ENCODE results near the gene MLC1. TPM values are rescaled to one million over a fixed set of nuclear protein-coding genes. Genes with fewer than 3 reads are reported as not detected.

The MLC1 gene
- total RNA-seq, 8 experiments from 2014 or later, result 0.10 to 85.3 (median 0.28) TPM

DNA sequence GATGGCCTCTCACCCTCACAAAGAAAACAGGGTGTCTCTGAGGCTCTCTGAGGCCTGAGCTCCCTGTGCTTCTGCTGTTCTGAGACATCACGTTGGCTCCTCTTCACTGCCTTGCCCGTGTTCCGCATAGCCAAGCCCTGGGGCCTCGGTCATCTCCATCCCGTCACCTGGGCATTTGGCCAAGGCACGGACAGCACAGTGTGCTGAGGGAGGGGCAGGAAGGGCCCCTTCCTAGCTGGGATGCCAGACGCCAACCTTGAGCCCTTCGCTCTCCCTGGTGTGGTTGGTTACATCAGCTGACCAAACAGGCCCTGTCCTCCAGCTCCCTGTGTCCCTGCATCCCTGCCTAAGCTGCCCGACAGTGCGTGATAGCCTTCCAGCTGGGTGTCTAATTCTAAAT lies 30.5 kb upstream of the MLC1 start:
- ATAC-seq (replicated peaks in 6 of 8), result peak in 3 of 8 experiments; percentile 23 to 51 (median 47)
- peaks cover 0 to 2% of the 10 kb centered on the region in 2 donors for H3K4me1 ChIP-seq (replicated peaks in 1 of 2)
- H3K27ac ChIP-seq, result no peak overlapping the region
- H3K4me3 ChIP-seq, result no peak overlapping the region
- in situ Hi-C loops (cut with MboI; ENCODE audit: low pct_unique_long_range_greater_than_20kb in 2 of 9, low sequenced_read_pairs in 9 of 9, unreplicated experiment in 9 of 9), result no loop called here
- WGBS, 10 experiments, result 53 to 100% (median 77%) methylated on average over 2 to 7 of the region's 10 CpGs; no CpG with 5 or more reads in 4 of the 10 experiments

DNA sequence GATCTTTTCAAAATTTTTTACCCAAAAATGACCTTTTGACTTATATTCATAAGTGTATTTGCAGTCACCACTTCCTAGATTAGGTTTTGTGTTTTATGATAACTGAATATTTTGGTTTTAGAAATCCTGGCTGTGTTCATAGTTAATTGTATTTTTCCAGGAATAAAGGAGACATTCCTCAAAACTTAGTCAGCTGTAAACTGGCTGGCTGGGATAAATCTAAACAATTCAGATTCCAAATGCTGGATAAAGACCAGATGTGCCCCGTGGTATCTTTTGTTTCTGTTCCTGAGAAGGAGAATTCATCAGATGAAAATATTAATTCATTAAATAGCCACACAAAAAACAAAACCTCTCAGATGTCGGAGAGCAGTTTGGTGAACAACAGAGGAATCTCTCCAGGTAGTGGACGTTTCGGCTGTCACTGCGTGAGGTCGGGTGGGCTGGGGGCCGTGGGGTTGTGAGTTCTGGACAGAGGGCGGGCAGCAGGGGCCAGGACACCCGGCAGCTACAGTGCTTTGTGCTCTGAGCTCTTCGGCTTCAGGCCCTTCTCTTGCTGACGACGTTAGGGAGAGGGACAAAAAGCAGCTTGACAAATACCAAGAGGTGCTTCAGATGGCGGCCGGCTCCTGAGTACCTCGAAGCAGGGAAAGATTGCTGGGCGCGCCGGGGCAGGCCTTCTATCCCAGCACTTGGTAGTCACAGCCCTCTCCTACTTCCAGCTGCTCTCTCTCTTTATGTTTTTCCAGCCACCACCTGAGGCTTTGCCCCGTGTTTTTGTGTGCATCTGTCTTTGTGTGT lies 29.2 kb upstream of the MLC1 start:
- 12 to 75% (median 56%) methylated on average over 1 to 12 of the region's 19 CpGs; no CpG with 5 or more reads in 1 of the 10 experiments for WGBS, 10 experiments
- H3K27ac ChIP-seq, result no peak overlapping the region
- peak in 3 of 8 experiments; percentile 10 to 47 (median 42) for ATAC-seq (replicated peaks in 6 of 8)
- in situ Hi-C loops (cut with MboI; ENCODE audit: low pct_unique_long_range_greater_than_20kb in 2 of 9, low sequenced_read_pairs in 9 of 9, unreplicated experiment in 9 of 9), result no loop called here
- H3K4me3 ChIP-seq, result no peak overlapping the region
- peaks cover 0 to 2% of the 10 kb centered on the region in 2 donors for H3K4me1 ChIP-seq (replicated peaks in 1 of 2)

DNA sequence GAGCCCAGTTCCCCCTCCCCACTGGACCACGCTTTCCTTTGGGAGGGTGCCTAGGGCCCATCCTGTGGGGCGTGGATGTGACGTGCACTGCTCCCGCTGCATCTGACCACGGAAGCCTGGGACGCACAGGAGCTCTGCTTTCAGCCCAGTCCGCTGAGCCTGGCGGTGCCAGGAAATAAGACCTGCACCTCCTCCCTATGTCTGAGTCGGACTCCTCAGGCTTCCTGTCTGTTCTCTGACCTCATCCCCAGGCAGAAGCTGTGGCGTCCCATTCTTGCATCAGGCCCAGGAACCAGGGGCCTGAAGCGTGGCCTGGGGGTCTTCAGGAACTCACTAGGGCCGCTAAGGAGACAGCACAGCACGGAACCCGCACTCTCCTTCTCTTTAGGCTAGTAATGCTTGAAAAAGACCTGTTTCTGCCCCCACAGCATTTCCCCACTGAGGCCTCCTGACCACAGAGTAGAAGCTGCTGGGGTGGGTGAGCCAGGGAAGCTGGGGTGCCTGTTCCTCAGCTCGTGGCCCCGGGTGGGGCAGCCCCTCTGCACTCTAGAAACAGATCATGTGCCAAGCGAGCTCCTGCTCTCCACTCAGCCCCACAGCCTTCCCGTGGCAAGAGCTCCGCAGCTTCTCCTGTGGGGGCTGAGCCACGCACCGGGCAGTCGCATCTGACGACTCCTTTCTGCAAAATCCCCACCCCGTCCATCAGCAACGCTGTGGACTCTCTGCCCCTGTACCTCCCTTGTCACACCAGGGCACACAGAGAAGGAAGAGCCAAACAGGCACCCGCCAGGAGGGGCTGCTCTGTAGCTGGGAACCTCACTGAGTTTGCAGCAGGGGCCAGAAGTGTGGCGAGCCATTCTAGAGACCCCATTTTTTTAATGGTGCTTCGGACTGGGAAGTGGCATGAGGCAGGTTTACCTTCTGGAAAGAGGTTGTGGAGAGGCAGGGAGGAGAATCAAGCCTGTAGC lies 27.2 kb upstream of the MLC1 start:
- ATAC-seq (replicated peaks in 6 of 8), result peak in 6 of 8 experiments; percentile 16 to 87 (median 40)
- H3K27ac ChIP-seq, result no peak overlapping the region
- WGBS, 10 experiments, result 40 to 85% (median 76%) methylated on average over 1 to 14 of the region's 28 CpGs; no CpG with 5 or more reads in 3 of the 10 experiments
- H3K4me1 ChIP-seq (replicated peaks in 1 of 2), result no peaks in the 10 kb centered on the region
- in situ Hi-C loops (cut with MboI; ENCODE audit: low pct_unique_long_range_greater_than_20kb in 2 of 9, low sequenced_read_pairs in 9 of 9, unreplicated experiment in 9 of 9), result no loop called here
- H3K4me3 ChIP-seq, result no peak overlapping the region

DNA sequence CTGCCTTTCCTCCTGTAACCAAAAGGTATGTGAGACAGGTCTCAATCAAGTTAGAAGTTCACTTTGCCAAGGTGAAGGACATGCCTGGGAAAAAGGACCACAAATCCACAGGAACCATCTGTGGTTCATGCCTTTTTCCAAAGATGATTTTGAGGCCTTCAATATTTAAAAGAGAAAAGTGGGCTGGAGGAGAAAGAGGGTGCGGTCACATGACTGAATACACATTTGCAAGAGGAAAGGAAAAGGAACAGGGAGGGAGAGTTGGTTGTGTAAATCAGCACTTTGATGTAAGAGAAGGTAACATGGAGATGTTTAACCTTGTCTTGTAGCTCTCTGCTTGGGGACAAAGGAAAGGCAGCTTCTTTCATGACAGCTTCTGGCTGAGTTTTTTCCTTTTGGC lies 25.8 kb upstream of the MLC1 start:
- peak in 2 of 8 experiments; percentile 35 to 41 for ATAC-seq (replicated peaks in 6 of 8)
- in situ Hi-C loops (cut with MboI; ENCODE audit: low pct_unique_long_range_greater_than_20kb in 2 of 9, low sequenced_read_pairs in 9 of 9, unreplicated experiment in 9 of 9), result no loop called here
- Histone ChIP-seq H3K4me3 (no peak overlapping the region), H3K4me1 (replicated peaks in 1 of 2) (no peaks in the 10 kb centered on the region), H3K27ac (no peak overlapping the region)
- 67 to 100% (median 80%) methylated on average over 1 of the region's 1 CpG; no CpG with 5 or more reads in 5 of the 10 experiments for WGBS, 10 experiments

DNA sequence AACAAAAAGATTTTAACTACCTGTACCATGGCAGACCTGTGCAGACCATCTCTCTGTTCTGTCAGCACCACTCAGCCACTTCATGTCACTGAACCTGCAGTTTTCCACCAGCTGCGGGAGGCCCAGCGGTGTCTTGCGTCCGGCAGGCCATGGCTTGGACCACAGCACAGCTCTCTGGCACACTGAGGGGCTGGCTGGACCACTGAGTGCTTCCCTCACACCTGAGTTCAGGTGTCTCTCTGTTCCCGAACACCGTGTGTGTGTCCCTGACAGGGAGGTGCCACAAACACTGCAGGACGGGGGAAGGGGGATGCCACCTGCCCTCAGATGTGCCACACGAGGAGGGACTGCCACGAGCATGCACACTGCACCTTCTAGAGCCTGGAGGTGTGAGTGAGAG lies 22.3 kb upstream of the MLC1 start:
- no peaks in the 10 kb centered on the region for H3K4me1 ChIP-seq (replicated peaks in 1 of 2)
- ATAC-seq (replicated peaks in 6 of 8), result no peak
- no peak overlapping the region for H3K27ac ChIP-seq
- no peak overlapping the region for H3K4me3 ChIP-seq
- in situ Hi-C loops (cut with MboI; ENCODE audit: low pct_unique_long_range_greater_than_20kb in 2 of 9, low sequenced_read_pairs in 9 of 9, unreplicated experiment in 9 of 9), result no loop called here
- WGBS, 10 experiments, result 35 to 100% (median 98%) methylated on average over 1 to 4 of the region's 9 CpGs; no CpG with 5 or more reads in 2 of the 10 experiments

DNA sequence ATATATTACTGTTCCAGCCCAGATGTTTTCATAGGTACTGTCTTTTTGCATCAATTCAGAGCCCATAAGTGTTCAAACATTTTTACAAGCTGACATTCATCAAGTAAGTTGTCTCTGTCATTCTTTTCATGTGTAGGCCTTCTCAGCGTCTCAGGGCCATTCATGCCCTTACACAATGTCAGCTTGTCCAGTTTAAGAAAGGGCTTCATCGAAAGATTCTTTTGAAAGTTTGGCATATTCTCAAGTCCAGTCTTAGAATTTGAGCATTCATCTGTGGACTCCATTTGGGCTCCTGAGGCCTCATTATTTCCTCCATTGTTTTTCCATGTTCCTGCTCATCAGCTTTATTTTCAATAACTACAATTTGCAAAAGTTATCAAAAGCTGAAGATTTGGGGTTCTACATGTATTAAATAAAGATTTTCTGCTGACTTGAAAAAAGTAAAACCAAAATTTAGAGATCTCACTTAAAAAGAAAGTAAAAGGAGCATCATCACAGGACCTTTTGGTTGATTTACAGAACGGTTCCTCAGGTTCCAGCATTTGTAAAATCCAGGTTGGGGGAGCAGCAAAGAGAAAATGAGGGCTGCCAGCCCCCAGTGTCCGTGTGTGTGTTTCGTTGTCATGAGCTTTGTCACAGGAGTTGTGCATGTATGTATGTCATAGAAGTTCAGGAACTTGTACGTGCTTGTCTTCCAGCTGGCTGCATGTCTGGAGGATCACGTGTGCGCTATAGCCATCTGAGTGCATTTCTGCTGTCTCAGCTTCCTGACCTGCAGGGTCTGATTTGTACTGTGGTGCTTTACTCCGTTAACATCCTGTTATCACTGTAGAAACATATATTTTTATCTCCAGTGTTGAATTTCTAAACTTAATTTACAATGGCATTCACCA lies 20.2 kb upstream of the MLC1 start:
- 41 to 100% (median 74%) methylated on average over 1 to 9 of the region's 9 CpGs for WGBS, 10 experiments
- no peak overlapping the region for H3K4me3 ChIP-seq
- peak in 3 of 8 experiments; percentile 18 to 57 (median 25) for ATAC-seq (replicated peaks in 6 of 8)
- H3K27ac ChIP-seq, result no peak overlapping the region
- in situ Hi-C loops (cut with MboI; ENCODE audit: low pct_unique_long_range_greater_than_20kb in 2 of 9, low sequenced_read_pairs in 9 of 9, unreplicated experiment in 9 of 9), result no loop called here
- H3K4me1 ChIP-seq (replicated peaks in 1 of 2), result no peaks in the 10 kb centered on the region

DNA sequence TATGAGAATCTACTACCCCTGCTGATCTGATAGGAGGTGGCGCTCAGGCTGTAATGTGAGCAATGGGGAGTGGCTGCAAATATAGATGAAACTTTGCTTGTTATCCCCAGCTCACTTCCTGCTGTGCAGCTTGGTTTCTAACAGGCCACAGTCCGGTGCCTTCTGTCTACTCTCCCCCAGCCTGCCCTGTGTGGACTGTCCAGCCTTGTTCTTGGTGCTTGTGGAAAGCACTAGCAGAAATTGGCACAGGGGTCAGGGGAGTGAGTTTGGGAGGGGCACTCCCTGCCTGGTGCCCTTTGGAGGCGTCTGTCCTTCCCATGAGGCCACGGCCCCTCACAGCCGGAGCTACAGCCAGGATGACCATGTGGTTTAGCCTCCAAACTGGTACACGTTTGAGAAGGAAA lies 18.9 kb upstream of the MLC1 start:
- no peak overlapping the region for H3K27ac ChIP-seq
- H3K4me1 ChIP-seq (replicated peaks in 1 of 2), result no peaks in the 10 kb centered on the region
- 33 to 100% (median 57%) methylated on average over 1 to 5 of the region's 6 CpGs; no CpG with 5 or more reads in 3 of the 10 experiments for WGBS, 10 experiments
- in situ Hi-C loops (cut with MboI; ENCODE audit: low pct_unique_long_range_greater_than_20kb in 2 of 9, low sequenced_read_pairs in 9 of 9, unreplicated experiment in 9 of 9), result no loop called here
- peak in 2 of 8 experiments; percentile 26 to 34 for ATAC-seq (replicated peaks in 6 of 8)
- no peak overlapping the region for H3K4me3 ChIP-seq

DNA sequence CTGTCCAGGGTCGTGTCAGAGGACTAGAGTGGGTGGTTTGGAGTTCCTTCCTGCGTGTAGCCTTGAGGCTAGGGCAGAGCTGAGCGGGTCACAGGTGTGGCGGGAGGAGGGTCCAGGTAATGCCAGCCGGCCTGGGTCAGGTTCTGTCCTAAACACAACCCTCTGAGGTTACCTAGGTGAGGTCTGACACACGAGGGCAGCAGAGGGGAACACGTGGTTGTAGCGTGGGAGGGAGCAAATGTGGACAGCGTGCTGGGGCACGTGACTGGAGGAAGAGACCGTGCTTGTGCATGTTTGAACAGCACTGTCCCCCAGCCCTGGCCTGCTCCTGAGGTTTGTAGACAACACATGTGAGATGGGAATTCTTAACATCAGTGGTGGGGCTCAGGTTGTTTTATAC lies 17.7 kb upstream of the MLC1 start:
- Histone ChIP-seq H3K27ac (no peak overlapping the region), H3K4me3 (no peak overlapping the region), H3K4me1 (replicated peaks in 1 of 2) (no peaks in the 10 kb centered on the region)
- in situ Hi-C loops (cut with MboI; ENCODE audit: low pct_unique_long_range_greater_than_20kb in 2 of 9, low sequenced_read_pairs in 9 of 9, unreplicated experiment in 9 of 9), result no loop called here
- 0 to 80% (median 57%) methylated on average over 1 to 7 of the region's 11 CpGs; no CpG with 5 or more reads in 4 of the 10 experiments for WGBS, 10 experiments
- ATAC-seq (replicated peaks in 6 of 8), result peak in 7 of 8 experiments; percentile 35 to 80 (median 69)

DNA sequence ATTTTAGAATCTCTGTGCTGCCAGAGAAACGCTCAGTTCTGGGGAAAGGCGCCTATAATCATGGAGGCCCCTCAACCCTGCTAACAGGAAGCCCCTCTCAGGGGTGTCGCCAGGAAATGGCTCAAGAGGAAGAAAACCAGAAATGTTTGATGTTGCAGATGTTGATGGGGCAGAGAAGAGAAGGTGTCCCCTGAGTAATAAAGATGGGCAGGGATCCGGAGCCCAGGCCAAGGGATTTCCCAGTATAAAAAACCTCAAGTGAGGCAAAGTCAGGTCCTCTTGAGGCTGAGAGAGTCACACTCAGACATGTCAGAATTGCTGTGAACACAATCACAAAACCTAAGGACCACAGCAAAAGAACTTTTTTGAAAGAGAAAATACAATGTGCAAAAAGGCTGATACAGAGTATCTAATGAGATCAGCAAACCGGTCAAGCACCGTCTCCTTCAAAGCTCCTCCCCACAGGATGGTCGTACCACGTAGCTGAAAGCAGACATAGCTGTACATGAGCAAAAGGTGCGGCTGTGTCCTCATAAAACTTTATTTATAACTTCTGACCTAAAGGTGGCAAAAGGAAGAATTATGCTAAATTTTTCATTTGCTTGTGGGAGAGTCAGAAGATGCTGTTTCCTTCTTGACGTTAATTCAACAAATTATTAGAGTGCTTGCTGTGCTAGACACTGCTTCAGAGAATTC lies 16.8 kb upstream of the MLC1 start:
- no peak overlapping the region for H3K27ac ChIP-seq
- no peak for ATAC-seq (replicated peaks in 6 of 8)
- in situ Hi-C loops (cut with MboI; ENCODE audit: low pct_unique_long_range_greater_than_20kb in 2 of 9, low sequenced_read_pairs in 9 of 9, unreplicated experiment in 9 of 9), result no loop called here
- no peaks in the 10 kb centered on the region for H3K4me1 ChIP-seq (replicated peaks in 1 of 2)
- WGBS, 10 experiments, result 19 to 91% (median 65%) methylated on average over 3 to 9 of the region's 10 CpGs; no CpG with 5 or more reads in 1 of the 10 experiments
- no peak overlapping the region for H3K4me3 ChIP-seq

DNA sequence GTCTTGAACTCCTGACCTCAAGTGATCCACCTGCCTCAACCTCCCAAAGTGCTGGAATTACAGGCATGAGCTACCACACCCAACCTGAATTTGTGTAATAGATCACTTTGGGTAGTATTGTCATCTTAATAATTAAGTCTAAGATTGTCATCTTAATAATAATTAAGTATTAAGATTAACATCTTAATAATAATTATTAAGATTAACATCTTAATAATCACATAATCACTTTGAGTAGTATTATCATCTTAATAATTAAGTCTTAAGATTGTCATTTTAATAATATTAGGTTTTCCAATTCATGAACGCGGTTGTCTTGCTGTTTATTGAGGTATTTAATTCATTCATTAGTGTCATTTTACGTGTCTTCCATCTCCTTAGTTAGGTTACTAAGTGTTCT lies 12.8 kb upstream of the MLC1 start:
- no peak overlapping the region for H3K27ac ChIP-seq
- ATAC-seq (replicated peaks in 6 of 8), result no peak
- in situ Hi-C loops (cut with MboI; ENCODE audit: low pct_unique_long_range_greater_than_20kb in 2 of 9, low sequenced_read_pairs in 9 of 9, unreplicated experiment in 9 of 9), result no loop called here
- no peaks in the 10 kb centered on the region for H3K4me1 ChIP-seq (replicated peaks in 1 of 2)
- no peak overlapping the region for H3K4me3 ChIP-seq
- 56 to 96% (median 82%) methylated on average over 2 to 3 of the region's 3 CpGs for WGBS, 10 experiments

DNA sequence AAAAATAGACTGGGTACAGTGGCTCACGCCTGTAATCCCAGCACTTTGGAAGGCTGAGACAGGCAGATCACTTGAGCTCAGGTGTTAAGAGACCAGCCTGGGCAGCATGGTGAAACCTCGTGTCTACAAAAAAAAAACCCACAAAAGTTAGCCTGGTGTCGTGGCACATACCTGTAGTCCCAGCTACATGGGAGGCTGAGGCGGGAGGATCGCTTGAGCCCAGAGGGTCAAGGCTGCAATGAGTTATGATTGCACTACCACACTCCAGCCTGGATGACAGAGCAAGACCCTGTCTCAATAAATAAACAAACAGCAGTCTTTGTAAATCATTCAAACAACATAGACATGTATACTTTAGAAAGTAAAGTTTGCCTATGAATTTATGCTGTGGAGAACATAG lies 7.1 kb upstream of the MLC1 start:
- in situ Hi-C loops (cut with MboI; ENCODE audit: low pct_unique_long_range_greater_than_20kb in 2 of 9, low sequenced_read_pairs in 9 of 9, unreplicated experiment in 9 of 9), result no loop called here
- 20 to 90% (median 70%) methylated on average over 2 to 5 of the region's 5 CpGs; no CpG with 5 or more reads in 1 of the 10 experiments for WGBS, 10 experiments

More for the DNA sequence above, 7.1 kb upstream of the MLC1 start:
- ATAC-seq (replicated peaks in 6 of 8), result no peak
- no peak overlapping the region for H3K4me3 ChIP-seq
- H3K4me1 ChIP-seq (replicated peaks in 1 of 2), result no peaks in the 10 kb centered on the region
- no peak overlapping the region for H3K27ac ChIP-seq

All from motor neuron (in vitro differentiated cells).